MM.1S (cell line): ENCODE data around the gene COPG1.

Source experiments
- CTCF ChIP-seq: fragments of 300-600 bp; sonication (generic); IDR thresholded peaks from 2 replicates; pipeline ENCODE4 v1.5.1; 2016; ENCODE audit warnings: antibody characterized with exemption, low read length, mixed read lengths
- EZH2 ChIP-seq: fragments of 300-600 bp; sonication (generic); optimal IDR thresholded peaks from 2 replicates; pipeline ENCODE3; 2017; ENCODE audit warnings: low read depth, mild to moderate bottlenecking, antibody characterized with exemption, low read length, mixed read lengths
- EZH2phosphoT487 ChIP-seq: fragments of 300-600 bp; sonication (generic); IDR thresholded peaks from 2 replicates; pipeline ENCODE4 v1.6.1; 2018; ENCODE audit warnings: antibody characterized with exemption, low read length

DNA sequence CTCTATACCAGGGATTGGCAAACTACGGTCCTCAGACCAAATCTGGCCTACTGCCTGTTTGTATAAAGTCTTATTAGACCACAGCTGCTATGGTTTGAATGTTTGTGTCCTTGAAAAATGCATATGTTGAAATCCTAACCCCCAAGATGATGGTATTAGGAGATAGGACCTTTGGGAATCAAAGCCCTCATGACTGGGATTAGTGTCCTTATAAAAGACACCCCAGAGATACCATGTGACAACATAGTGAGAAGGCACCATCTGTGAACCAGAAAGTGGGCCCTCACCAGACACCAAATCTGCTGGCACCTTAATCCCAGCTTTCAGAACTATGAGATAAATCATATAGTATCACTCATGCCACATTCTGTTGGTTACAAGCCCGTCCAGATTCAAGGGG lies 36.7 kb downstream of the COPG1 start:
- TF ChIP-seq CTCF (no peak), EZH2 (no peak), EZH2phosphoT487 (no peak)
